ENCODE measurements around the gene INPP5F.
"Not testable (repeated sequence)": the region's sequence is repeated elsewhere in the genome, so short reads cannot be mapped to it uniquely, and the experiment has no call there.

Gene INPP5F

DNA sequence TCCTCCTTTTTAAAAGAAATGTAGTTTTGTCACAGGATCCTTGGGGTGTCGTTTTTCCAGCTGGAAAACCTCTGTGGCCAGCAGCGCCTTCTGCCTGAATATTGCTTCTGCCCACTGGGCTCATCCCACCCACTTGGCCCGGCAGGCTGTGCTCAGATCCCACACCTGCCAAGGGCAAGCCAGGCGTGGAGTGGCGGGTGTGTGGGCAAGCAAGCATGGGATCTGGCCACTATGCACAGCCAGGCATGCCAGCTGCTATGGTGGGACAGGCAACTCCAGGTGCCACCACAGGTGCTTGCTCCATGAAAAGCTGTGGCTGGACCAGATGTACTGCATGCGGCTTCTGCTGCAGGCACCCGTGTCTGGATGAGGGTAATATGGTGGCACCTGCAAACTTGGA, 31.2 kb upstream of the INPP5F start:
- Mint-ChIP-seq H3K4me3 (no peak overlapping the region), H3K36me3 (no peaks in the 10 kb centered on the region), H3K9me3 (no peaks in the 10 kb centered on the region), H3K27ac (no peak overlapping the region), H3K4me1 (no peaks in the 10 kb centered on the region), H3K27me3 (no peaks in the 10 kb centered on the region)

DNA sequence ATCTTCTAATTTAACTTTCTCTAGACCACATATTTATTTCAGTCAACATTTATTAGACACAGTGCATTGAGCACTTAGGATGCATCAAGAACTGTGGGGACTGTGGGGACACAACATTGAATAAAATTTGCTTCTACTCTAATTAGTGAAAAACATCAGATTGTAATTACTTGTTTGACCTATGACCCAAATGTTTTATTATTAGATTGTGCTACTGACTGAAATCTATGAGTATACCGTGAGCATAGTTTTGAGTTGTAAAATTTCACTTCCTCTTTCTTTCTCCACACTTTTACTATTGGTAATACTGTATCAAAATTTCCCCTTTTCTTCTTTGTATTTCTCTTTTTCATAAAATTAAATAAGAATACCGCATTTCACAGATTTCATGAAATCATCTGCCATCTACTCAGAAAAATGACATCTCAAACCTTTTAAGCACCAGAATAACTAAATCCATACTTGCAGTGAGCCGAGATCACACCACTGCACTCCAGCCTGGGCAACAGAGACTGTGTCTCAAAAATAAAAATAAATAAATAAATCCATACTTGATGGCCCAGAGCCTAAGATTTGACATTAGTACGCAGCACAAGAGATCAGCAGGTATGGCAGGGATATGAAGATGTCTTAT, 25.4 kb upstream of the INPP5F start:
- peaks cover 5% of the 10 kb centered on the region for H3K9me3 Mint-ChIP-seq
- H3K27ac Mint-ChIP-seq = peak overlapping the region; percentile 21
- peaks cover 11% of the 10 kb centered on the region for H3K36me3 Mint-ChIP-seq
- peaks cover 39% of the 10 kb centered on the region for H3K4me1 Mint-ChIP-seq
- H3K27me3 Mint-ChIP-seq = no peaks in the 10 kb centered on the region
- H3K4me3 Mint-ChIP-seq = peak overlapping the region; percentile 49

DNA sequence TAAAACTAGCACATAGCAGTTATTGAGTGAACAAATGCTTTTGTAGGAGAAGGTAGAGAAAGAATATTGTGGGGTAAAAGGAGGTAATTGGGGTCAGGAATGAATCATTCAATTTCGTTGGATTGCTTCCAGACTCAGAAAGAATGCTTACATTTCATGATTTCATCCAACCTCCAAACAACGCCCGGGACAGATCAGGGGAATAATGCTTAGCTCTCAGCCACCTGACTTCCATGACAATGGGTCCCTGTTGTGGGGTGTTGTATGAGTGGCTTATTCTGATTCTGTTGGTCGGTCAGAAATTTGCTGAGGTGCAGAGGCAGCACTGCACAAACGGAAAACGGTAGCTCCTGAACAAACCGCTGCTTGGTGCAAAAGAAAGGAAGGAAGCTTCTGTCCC, 24.0 kb upstream of the INPP5F start:
- Mint-ChIP-seq H3K27ac (peak overlapping the region; percentile 98), H3K9me3 (peaks cover 15% of the 10 kb centered on the region), H3K4me1 (peaks cover 53% of the 10 kb centered on the region), H3K27me3 (no peaks in the 10 kb centered on the region), H3K36me3 (peaks cover 21% of the 10 kb centered on the region), H3K4me3 (peak overlapping the region; percentile 15)

DNA sequence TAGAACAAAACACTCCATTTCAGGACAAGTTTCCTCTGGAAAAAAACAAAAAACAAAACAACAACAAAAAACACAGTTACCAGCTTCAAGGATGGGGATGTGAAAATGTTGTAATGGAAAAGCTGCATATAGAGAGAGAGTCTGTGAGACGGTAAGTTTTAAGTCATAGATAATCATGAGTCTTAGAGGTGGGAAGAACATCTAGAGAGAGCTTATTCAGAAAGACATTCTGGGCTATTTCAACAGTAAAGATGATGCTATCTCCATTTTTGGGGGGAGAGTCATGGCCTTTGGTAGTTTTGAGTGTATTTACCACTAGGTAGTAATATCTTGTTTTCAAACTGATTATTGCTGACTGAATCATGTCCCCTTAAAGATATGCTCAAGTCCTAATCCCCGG, 23.3 kb upstream of the INPP5F start:
- H3K27me3 Mint-ChIP-seq = no peaks in the 10 kb centered on the region
- peaks cover 27% of the 10 kb centered on the region for H3K36me3 Mint-ChIP-seq
- peaks cover 60% of the 10 kb centered on the region for H3K4me1 Mint-ChIP-seq
- peaks cover 17% of the 10 kb centered on the region for H3K9me3 Mint-ChIP-seq
- H3K27ac Mint-ChIP-seq = peak overlapping the region; percentile 98
- H3K4me3 Mint-ChIP-seq = peak overlapping the region; percentile 71

DNA sequence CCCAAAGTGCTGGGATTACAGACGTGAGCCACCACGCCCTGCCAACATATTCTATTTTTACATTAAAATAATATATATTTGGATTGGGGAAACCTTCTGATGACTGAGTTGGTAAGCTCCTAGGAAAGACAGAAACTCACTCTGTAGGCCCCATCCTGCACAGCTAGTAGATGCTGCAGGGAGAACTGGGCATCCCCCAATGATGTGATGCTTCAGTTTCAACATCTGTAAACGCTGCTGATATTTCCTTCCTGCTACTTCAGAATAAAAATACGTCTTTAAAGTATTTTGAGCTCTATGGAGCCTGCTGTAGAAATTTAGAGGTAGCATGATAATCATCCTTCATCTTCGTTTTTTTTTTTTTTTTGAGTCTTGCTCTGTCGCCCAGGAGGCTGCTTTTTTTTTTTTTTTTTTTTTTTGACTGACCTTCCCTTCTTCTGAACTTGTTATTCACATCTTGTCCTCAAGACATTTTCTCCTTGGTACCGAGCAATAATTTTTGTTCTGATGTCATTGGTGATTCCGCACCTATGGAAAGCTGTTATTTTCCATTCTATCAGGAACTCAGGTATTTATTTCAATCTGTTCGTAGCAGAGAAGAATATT, 21.8 kb upstream of the INPP5F start:
- Mint-ChIP-seq H3K4me1 (peaks cover 72% of the 10 kb centered on the region), H3K27ac (peak overlapping the region; percentile 99), H3K9me3 (peaks cover 17% of the 10 kb centered on the region), H3K27me3 (no peaks in the 10 kb centered on the region), H3K36me3 (peaks cover 33% of the 10 kb centered on the region), H3K4me3 (peak overlapping the region; percentile 81)

DNA sequence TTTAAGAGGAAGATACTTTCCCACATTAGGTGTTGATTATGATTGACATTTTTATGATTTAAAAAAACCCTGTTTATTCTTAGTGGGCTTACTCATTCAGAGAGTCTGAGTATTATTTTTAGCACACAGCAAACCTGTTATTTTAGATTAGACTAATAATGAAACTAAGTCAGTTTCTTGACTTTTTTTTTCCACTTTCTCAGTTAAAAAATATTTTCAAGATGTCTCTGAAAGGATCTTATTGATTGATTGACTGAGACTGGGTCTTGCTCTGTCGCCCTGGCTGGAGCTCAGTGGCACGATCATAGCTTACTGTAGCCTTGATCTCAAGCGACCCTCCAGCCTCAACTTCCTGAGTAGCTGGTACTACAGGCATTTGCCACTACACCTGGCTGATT, 20.4 kb upstream of the INPP5F start:
- peaks cover 36% of the 10 kb centered on the region for H3K36me3 Mint-ChIP-seq
- peaks cover 17% of the 10 kb centered on the region for H3K9me3 Mint-ChIP-seq
- no peaks in the 10 kb centered on the region for H3K27me3 Mint-ChIP-seq
- H3K4me3 Mint-ChIP-seq = peak overlapping the region; percentile 81
- peaks cover 78% of the 10 kb centered on the region for H3K4me1 Mint-ChIP-seq
- H3K27ac Mint-ChIP-seq = peak overlapping the region; percentile 99

DNA sequence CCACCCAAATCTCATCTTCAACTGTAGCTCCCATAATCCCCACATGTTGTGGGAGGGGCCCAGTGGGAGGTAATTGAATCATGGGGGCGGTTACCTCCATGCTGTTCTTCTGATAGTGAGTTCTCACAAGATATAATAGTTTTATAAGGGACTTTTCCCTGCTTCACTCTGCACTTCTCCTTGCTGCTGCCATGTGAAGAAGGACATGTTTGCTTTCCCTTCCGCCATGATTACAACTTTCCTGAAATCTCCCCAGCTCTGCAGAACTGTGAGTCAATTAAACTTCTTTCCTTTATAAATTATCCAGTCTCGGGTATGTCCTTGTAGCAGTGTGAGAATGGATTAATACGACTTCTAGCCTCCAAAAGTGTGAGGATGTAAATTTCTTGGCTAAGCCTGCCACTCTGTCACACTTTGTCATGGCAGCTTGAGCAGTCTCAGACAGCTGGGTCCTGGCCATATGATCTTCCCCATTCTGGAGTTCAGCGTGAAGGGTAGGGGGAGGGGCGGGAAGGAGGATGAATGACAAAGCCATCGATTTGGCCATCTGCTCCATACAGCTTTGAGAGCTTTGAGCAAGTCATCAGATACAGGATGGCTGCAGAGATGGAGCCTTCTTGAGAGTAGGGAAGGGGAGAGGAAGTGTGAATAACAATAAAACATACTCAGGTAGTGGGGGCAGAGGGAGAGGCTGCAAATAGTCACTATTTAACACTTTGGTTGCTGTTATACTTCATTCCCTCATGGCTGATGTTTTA, 19.1 kb upstream of the INPP5F start:
- Mint-ChIP-seq H3K27me3 (no peaks in the 10 kb centered on the region), H3K4me1 (peaks cover 79% of the 10 kb centered on the region), H3K4me3 (peak overlapping the region; percentile 21), H3K9me3 (peaks cover 17% of the 10 kb centered on the region), H3K27ac (peak overlapping the region; percentile 99), H3K36me3 (peaks cover 39% of the 10 kb centered on the region)

DNA sequence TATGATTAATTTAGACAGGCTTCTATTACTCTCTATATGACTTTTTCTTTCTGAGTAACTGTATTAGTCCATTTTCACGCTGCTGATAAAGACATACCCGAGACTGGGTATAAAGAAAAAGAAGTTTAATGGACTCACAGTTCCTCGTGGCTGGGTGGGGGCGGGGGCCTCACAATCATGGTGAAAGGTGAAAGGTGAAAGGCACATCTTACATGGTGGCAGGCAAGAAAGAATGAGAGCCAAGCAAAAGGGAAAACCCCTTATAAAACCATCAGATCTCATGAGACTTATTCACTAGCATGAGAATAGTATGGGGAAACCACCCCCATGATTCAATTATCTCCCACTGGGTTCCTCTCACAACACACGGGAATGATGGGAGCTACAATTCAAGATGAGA, 18.5 kb upstream of the INPP5F start:
- peak overlapping the region; percentile 63 for H3K4me3 Mint-ChIP-seq
- H3K36me3 Mint-ChIP-seq = peaks cover 39% of the 10 kb centered on the region
- peaks cover 17% of the 10 kb centered on the region for H3K9me3 Mint-ChIP-seq
- peak overlapping the region; percentile 99 for H3K27ac Mint-ChIP-seq
- H3K4me1 Mint-ChIP-seq = peaks cover 75% of the 10 kb centered on the region
- not testable (repeated sequence) for H3K27me3 Mint-ChIP-seq

DNA sequence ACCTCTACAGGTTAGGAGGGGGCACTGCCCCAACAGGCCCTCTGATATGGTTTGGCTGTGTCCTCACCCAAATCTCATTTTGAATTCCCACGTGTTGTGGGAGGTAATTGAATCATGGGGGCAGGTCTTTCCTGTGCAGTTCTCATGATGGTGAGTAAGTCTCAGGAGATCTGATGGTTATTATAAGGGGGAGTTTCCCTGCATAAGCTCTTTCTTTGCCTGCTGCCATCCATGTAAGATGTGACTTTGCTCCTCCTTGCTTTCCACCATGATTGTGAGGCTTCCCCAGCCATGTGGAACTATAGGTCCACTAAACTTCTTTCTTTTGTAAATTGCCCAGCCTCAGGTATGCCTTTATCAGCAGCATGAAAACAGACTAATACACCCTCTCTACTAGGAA, 14.9 kb upstream of the INPP5F start:
- H3K4me3 Mint-ChIP-seq = peak overlapping the region; percentile 11
- peaks cover 25% of the 10 kb centered on the region for H3K36me3 Mint-ChIP-seq
- peaks cover 12% of the 10 kb centered on the region for H3K9me3 Mint-ChIP-seq
- peaks cover 54% of the 10 kb centered on the region for H3K4me1 Mint-ChIP-seq
- peak overlapping the region; percentile 84 for H3K27ac Mint-ChIP-seq
- not testable (repeated sequence) for H3K27me3 Mint-ChIP-seq

DNA sequence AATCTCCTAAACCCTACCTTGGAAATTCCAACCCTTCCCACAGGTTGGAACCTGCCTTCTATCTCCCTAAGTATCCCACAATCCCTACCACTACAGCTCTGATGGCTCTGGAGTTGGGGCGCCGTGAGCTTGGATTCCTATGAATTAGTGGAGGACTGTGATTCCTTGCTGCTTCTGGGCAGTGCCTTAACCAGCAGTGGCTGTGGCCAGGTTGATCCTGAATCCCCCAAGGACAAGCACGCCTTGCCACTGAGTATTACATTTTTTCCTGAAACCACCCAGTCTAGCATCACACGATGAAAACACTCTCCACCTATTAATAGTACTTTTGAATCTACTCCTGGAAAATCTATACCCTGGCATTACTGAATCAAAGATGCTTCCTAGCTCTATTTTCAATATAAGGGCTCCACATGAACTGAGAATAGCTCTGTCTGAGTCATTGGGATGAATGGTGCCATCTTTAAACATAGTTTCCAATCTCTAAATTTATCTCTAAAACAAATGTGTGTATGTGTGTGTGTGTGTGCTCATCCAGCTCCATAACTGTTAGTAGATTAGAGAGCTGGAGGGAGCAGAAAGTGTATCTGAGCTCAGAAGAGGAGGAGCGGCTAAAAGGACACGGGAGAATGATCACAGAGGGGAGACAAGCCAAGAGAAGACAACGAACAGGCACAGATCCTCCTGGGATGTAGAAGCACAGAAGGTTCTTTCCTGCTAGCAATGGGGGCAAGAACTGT, 11.9 kb upstream of the INPP5F start:
- Mint-ChIP-seq H3K27me3 (no peaks in the 10 kb centered on the region), H3K4me3 (no peak overlapping the region), H3K9me3 (no peaks in the 10 kb centered on the region), H3K36me3 (peaks cover 7% of the 10 kb centered on the region), H3K4me1 (peaks cover 27% of the 10 kb centered on the region), H3K27ac (no peak overlapping the region)

DNA sequence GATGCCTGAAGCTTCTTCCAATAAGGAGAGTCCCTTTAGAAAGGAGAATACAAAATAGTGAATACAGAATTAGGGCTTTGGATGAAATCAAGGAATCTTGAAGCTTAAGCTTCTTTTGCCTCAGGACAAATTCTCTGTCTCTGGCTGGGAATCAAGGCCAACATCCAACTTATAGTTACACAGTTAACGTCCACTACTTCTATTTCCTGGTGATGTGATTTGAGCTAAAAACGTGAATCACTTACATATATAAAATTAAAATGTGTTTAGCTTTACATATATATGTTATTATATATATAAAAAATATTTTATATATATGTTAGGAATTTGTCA, 11.4 kb upstream of the INPP5F start:
- H3K27me3 Mint-ChIP-seq = no peaks in the 10 kb centered on the region
- no peak overlapping the region for H3K4me3 Mint-ChIP-seq
- peaks cover 3% of the 10 kb centered on the region for H3K36me3 Mint-ChIP-seq
- peaks cover 22% of the 10 kb centered on the region for H3K4me1 Mint-ChIP-seq
- H3K27ac Mint-ChIP-seq = no peak overlapping the region
- no peaks in the 10 kb centered on the region for H3K9me3 Mint-ChIP-seq

DNA sequence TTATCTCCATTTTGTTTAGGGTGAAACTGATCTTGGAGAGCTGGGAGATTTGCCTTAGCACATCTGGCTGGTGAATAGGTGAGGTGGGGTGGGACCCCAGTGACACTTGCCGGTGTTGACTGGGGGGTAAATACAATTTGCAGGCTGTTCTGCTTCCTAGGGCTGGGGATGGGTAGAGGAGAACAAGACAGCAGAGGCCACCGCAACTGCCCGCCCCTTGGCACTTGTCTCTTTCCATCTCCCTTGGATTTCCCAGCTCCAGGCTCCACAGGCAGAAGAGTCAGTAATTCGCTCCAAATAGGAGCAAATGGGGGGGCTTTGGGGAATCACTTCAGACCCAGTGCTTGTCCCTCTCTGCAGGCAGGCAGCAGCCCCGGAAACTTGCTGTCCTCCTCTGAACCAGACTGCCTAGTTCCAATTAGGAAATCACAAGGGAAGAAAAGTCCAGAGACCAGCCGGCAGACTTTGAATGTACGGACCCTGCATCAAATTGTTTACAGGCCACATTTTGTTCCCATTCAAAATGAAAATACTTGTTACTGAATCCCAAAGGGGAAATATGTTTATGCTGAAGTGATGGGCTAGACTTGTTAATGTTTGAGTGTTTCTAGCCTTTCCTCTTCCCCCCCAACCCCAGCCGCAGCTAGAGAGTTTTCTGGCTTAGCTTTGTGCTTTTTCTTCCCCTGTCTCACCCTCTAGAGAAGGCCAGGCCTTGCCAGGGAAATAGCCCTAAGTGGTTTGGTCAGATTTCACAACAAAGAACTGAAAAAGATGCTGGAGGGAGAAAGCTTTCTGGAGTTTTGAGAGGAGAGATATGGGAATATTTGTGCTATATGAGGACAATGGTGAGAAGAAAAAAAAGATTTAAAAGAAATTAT, 10.0 kb upstream of the INPP5F start:
- Mint-ChIP-seq H3K4me1 (peaks cover 11% of the 10 kb centered on the region), H3K27me3 (no peaks in the 10 kb centered on the region), H3K27ac (no peak overlapping the region), H3K9me3 (no peaks in the 10 kb centered on the region), H3K4me3 (no peak overlapping the region), H3K36me3 (no peaks in the 10 kb centered on the region)

DNA sequence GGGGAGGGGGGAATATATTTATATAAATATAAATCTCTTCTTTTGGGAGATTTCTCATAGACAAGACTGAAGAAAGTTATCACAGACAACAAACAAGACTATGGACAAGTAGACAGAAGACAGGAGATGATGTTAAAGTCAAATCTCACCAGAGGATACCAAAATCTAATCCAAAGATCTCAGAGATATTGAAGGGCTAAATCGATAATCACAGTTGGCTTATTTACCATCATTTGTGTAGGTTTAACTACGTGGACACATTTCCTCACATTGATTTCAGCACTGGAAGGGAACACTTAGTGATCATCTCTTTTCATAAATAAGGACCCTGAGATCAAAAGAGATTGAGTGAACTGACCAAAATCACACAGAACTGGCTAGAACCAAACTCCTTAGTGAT, 2.7 kb upstream of the INPP5F start:
- H3K4me1 Mint-ChIP-seq = peaks cover 36% of the 10 kb centered on the region
- H3K36me3 Mint-ChIP-seq = peaks cover 2% of the 10 kb centered on the region
- no peaks in the 10 kb centered on the region for H3K9me3 Mint-ChIP-seq
- H3K4me3 Mint-ChIP-seq = no peak overlapping the region
- peak overlapping the region; percentile 71 for H3K27ac Mint-ChIP-seq
- no peaks in the 10 kb centered on the region for H3K27me3 Mint-ChIP-seq

DNA sequence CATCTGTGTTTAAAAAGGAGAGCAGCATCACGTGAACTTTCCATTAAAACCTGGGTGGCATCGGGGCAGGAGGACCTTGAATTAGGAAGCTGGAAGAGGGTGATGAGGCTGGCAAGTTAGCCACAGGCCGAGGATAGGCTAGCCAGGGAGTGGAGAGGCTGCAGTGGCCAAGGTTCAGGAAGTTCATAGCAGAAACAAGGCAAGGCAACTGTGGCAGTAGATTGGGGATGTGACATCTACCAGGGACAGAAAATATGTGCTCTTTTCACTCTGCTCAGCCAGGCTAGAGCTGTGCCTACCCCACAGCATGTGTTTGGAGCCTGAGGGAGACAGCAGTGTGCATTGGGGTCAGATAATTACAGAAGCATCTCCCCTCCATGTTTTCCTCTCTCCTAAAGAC, 2.2 kb upstream of the INPP5F start:
- H3K9me3 Mint-ChIP-seq = no peaks in the 10 kb centered on the region
- H3K27ac Mint-ChIP-seq = peak overlapping the region; percentile 71
- H3K36me3 Mint-ChIP-seq = peaks cover 2% of the 10 kb centered on the region
- H3K4me3 Mint-ChIP-seq = no peak overlapping the region
- H3K4me1 Mint-ChIP-seq = peaks cover 40% of the 10 kb centered on the region
- H3K27me3 Mint-ChIP-seq = no peaks in the 10 kb centered on the region
